GM12892 (cell line): Measurements from ENCODE around the gene HSFX4.
"Not testable (repeated sequence)": the region's sequence is repeated elsewhere in the genome, so short reads cannot be mapped to it uniquely, and the experiment has no call there.

Experiments
- POLR2A ChIP-seq: IDR thresholded peaks from 2 replicates; pipeline ENCODE4 v1.6.1; 2011; ENCODE audit warnings: low read depth, low read length, control low read depth
- POLR2AphosphoS5 ChIP-seq: IDR thresholded peaks from 2 replicates; pipeline ENCODE4 v1.6.1; 2011; ENCODE audit warnings: low read depth, low read length, control low read depth

DNA sequence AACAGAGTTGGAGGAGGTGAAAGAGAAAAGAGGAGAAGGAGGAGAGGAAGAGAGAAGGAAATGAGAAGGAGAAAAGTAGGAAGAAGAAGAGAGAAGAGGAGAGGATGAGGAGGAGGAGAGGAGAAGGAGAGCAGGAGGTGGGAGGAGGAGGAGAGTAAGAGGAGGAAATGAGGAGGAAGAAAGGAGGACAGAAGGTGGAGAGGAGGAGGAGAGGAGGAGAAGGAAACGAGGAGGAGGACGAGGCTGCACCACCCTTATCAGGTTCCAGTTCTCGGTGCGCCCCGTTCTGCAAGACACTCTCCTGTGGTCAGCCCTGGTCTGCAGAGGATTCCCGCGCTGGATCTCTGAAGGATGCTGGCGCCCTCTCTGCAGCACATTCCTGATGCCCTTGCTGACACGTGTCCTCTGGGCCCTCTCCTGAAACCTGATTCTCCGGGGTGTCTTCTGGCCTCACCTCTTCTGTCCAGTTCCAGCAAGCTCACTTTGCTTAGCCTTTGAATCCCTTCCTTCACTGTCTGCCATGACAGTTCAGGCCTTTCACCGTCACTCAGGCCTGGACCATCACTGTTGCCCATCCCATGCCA lies 15.8 kb downstream of the HSFX4 start:
- TF ChIP-seq POLR2AphosphoS5, POLR2A: not testable (repeated sequence)
